Islet of Langerhans (tissue), 1 donor: Measurements from ENCODE around the gene KCNC3.
"Not testable (repeated sequence)": the region's sequence is repeated elsewhere in the genome, so short reads cannot be mapped to it uniquely, and the experiment has no call there.

Experiments
- FAIRE-seq: peaks from one replicate; lab custom pipeline; 2011; peaks lifted over from hg19 to GRCh38; lab: Jason Lieb, UNC

Gene KCNC3

GRCh38 chr19:50353487-50353880, 24.3 kb upstream of the KCNC3 start:
- not testable (repeated sequence) for FAIRE-seq

- FAIRE-seq = no peak
Measured at GRCh38 chr19:50352242-50352641, 23.1 kb upstream of the KCNC3 start.

DNA sequence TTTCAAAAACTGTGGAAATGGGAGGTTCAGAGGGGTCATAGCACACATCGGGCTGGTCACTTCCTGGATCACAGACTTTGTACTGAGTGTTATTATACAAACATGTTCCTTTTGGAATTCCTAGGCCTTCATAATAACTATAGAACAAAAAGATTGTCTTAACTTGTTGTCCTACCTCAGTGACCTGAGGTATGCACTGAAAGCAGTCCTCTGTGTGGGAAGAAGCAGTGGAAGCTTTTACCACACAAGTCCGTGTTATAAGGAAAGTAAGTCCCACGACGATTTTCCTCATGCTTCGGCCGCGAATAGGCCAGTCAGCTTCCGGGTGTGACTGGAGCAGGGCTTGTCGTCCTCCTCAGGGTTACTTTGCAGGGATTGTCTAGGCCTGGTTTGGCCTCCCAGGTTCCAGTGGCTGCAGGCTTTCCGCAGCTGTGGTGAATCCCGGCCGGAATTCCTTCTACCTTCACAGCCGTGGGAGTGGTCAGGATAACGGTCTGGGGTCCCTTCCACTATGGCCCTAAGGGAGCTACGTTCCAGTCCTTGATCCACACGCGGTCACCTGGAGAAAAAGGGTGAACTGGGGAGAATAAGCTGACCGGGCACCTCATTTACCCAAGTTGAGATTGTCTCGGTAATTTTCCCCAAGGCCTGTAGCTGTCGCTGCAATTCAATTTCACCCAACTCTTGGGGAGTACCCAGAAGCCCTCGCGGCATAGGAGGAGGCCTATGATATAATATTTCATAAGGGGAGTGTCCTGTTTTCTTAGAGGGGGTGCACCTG, 20.3 kb upstream of the KCNC3 start:
- FAIRE-seq = no peak

GRCh38 chr19:50347089-50347581, 18.0 kb upstream of the KCNC3 start:
- not testable (repeated sequence) for FAIRE-seq

DNA sequence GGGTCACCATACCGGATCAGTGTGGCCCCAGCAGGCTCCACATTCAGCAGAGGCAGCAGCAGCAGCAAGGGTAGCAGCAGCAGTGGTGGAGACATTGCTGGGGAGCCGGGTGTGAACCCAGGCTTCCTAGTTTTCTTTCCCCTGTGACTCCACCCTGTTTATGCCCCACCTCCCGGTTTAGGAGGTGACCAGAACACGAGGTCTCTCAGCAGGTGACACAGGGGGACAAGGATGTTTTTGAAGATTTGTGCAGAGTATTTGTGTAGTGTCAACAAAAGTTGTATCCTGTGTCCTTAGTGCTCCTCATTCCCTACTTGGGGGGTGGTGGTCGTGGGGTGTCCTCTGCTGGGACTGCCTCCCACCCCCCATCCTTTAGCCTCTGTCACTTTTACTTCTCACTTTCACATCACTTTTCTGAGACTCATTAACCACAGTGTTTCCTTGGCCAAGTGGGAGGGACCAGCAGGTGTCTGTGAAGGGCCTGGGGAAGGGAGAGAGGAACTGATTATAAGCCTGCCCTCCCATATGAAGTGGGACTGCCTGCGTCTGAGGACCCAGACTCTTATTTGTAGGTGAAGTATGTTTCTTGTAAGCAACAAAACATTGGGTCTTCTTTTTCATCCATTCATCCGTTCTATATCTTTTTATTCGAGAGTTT, 15.6 kb upstream of the KCNC3 start:
- no peak for FAIRE-seq

DNA sequence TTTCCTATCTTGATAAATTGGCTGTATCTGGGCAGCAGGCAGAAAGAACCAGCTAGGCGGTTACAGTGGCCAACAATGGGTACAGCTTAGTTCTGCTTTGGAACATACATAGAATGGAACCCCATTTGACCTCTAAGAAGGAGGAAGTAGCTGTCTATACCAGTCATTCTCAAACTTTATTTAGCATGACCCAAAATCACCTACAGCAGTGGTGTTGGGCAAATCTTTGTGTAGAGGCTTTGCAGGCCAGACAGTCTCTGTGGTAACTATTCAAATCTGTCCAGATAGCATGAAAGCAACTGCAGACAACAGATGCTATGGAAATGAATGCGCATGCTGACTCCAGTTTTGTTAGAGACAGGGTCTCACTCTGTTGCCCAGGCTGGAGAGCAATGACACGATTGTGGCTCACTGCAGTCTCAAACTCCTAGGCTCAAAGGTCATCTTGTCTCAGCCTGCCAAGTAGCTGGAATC, 12.0 kb upstream of the KCNC3 start:
- FAIRE-seq = no peak

DNA sequence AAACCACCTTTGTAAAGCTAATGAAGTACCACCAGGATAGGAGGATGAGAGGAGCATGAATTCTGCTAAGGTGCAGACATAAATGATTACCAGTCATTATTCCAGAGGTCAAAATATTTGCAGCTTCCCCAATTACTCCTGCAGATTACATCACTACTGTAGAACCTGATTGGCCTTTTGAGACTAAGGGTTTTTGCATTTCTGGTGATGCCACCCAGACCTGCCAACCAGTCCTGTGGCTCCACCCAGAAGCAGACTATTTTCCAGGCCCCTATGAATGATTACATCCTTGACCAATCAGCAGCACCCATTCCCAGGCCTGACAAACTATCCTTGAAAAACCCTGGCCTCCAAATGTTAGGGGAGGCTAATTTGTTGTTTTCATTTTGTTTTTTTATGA, 11.2 kb upstream of the KCNC3 start:
- no peak for FAIRE-seq

DNA sequence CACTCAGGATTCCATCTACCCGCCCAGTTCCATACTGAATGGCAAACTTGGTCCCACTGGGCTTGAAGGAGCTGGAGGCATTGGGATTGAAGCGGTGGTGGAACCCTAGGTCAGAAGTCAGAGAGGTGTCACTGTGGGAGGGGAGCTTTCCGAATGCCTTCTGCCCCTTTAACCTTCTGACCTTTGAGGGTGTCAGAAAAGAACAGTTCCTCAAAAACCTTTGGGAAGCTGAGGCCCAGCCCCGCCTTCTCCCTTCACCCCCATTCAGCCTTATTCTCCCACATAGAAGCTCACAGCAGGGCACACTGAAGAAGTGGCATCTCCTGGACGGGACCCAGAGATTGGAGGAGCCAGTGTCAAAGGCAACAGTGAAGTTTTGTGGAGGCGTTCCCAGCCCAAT, 7.9 kb upstream of the KCNC3 start:
- not testable (repeated sequence) for FAIRE-seq

DNA sequence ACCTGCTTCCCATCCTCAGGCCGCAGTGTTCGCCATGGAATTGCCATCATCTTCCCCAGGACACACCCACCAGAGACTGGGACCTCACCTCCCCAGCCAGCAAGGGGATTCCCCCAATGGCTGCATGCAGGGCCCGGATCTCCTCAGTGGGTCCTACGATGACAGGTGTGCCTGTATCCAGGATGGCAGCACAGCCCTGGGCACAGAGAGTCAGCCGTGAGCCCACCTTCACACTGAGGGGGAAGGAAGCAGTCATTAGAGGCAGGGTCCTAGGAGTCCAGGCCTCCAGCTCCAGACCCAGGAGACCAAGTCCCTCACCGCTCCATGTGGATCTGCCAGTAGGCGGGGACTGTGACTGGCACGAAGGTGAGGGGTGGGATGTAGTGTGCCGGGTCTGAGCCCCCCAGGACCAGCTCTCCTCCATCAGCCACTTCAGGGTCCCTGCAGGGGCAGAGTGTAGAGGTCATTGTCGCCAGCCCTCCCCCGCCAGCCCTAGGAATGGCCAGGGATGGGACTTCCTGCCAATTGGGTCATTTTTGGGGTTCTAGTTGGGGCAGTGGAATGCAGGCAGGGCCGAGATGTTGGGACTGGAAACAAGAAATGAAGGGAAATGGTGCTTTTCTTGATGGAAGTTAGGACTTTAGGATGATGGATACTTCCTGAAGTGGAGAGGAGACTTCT, 5.7 kb upstream of the KCNC3 start:
- FAIRE-seq = no peak

GRCh38 chr19:50333737-50334617, 4.8 kb upstream of the KCNC3 start:
- FAIRE-seq = no peak

DNA sequence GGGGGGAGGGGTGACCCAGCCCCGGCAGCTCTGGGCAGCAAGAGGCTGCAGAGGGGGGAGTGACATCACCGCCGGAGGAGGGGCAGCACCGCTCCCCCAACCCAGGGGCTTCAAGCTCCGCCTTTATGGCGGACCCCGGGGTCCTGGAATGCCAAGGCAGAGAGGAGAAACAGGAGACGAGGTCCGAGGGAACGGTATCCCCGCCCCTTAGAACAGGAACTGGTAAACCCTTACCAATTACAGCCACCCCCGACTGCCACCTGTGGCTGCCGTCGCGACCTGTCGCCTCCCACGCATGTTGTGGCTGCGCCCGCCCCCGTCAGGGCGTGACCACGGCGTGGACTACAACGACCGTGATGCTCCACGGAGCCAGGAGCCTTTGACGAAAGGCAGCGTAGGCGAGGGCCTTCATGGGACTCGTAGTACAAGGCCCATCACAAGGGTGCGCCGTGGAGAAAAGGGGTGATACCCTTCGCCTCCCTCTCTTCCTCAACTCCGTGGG, 4.1 kb upstream of the KCNC3 start:
- no peak for FAIRE-seq

- FAIRE-seq = no peak
Measured at GRCh38 chr19:50332244-50333038, 3.3 kb upstream of the KCNC3 start.

GRCh38 chr19:50331994-50332243, 2.7 kb upstream of the KCNC3 start:
- FAIRE-seq = no peak

GRCh38 chr19:50331221-50331993, 2.2 kb upstream of the KCNC3 start:
- no peak for FAIRE-seq

DNA sequence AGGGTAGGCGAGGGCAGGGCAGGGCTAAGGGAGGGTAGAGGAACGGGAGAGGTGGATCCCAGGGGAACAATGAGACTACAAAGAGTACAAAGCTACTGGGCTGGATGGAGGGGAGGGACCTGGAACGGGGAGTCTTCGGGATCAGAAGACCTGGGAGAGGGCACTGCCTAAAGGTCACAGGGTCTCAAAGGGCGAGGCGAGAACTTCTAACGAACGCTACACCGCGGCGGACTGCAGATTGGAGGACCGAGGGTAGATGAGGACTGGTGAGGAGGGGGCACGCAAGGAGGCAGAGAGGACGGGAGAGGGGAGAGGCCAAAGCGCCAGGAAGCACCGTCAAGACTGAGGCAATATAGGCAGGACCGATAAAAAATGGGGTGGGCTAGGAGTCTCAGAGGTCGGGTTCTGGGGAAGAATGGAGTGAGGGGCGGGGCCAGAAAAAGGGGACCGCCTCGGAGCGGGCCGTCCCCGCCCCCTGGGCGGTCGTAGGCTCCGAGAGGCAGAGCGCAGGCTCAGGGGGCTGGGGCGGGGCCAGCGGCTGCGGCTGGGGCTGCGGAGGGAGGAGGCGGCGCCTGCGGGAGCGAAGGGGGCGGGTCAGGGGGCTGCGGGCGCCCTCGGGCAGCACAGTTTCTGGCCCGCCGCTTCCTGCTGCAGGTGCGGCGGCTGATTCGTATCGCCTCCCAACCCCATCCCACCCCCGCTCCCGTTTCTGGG, 1.3 kb upstream of the KCNC3 start:
- no peak for FAIRE-seq

GRCh38 chr19:50329926-50330294, 733 bp upstream of the KCNC3 start:
- not testable (repeated sequence) for FAIRE-seq

GRCh38 chr19:50328873-50329145, 368 bp downstream of the KCNC3 start:
- no peak for FAIRE-seq

GRCh38 chr19:50328224-50328872, 829 bp downstream of the KCNC3 start:
- no peak for FAIRE-seq

DNA sequence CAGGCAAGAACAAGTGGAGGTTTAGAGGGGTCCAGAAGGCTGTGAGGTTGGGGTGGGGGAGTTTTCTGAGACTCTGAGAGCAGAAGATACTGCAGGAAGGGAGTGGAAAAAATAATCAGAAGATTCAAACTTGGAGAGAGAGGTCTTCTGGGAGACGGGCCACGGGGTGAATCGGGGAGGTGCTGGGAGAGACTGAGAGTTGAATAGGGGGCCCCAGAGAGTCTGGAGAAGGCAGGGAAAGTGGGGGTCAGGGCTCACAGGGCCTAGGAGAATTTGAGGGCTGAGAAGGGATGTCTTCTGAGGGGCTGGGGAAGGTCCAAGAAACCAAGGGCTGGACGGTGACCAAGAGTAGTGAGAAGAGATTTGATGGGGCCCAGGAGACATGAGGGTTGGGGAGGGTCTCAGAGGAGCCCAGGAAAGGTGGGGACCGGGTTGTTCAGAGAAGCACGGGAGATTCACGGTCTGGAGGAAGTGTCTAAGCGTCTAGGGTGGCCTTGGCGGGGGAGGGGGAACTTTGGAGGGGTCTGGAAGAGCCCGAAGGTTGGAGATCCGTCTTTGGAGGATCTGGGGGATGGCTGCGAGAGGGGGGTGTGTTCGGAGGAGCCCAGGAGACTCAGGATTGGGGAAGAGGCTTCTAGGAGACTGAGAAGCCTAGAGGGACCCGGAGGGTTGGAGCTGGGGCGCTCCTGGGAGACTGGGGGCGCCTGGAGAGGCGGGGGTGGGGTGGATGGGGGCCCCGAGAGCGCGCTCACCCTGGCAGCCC, 1.5 kb downstream of the KCNC3 start:
- FAIRE-seq = no peak
